ENCODE data around the gene TCF20.

DNA sequence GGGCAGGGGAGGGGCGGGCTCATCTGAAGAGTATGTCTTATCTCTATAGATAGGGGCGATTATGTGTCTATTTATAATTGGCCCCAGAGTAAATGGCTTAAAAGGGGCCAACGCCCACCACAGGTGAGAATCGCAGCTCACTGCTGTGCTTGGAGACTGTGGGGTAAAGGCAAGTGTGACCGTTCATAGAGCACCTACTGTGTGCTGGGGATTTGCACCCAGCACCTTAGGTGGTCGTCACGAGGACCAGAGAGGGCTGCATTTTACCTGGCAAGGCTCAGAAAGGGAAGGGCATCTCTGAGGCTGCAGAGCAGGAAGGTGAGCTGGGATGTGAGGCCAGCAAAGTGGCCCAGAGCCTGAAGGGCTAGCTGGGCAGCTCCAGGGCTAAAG is 13.7 kb upstream of the TCF20 start:
- TF ChIP-seq, protein P1, sequence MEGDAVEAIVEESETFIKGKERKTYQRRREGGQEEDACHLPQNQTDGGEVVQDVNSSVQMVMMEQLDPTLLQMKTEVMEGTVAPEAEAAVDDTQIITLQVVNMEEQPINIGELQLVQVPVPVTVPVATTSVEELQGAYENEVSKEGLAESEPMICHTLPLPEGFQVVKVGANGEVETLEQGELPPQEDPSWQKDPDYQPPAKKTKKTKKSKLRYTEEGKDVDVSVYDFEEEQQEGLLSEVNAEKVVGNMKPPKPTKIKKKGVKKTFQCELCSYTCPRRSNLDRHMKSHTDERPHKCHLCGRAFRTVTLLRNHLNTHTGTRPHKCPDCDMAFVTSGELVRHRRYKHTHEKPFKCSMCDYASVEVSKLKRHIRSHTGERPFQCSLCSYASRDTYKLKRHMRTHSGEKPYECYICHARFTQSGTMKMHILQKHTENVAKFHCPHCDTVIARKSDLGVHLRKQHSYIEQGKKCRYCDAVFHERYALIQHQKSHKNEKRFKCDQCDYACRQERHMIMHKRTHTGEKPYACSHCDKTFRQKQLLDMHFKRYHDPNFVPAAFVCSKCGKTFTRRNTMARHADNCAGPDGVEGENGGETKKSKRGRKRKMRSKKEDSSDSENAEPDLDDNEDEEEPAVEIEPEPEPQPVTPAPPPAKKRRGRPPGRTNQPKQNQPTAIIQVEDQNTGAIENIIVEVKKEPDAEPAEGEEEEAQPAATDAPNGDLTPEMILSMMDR (IDR thresholded peaks at IDR 0.05), result no peak
- no peak for TF ChIP-seq ZFX (IDR thresholded peaks at IDR 0.05; ENCODE audit: borderline replicate concordance)

Measured in 22Rv1 (cell line).